SIG-M5 treated with dmso at 0.1 percent for 504 hours (cell line): ENCODE data around the gene TAL2.

Experiments used
- DNase-seq: peaks from one replicate; lab custom pipeline; 2025; ENCODE audit not compliant: unreplicated experiment; lab: John Stamatoyannopoulos, UW

The TAL2 gene

DNA sequence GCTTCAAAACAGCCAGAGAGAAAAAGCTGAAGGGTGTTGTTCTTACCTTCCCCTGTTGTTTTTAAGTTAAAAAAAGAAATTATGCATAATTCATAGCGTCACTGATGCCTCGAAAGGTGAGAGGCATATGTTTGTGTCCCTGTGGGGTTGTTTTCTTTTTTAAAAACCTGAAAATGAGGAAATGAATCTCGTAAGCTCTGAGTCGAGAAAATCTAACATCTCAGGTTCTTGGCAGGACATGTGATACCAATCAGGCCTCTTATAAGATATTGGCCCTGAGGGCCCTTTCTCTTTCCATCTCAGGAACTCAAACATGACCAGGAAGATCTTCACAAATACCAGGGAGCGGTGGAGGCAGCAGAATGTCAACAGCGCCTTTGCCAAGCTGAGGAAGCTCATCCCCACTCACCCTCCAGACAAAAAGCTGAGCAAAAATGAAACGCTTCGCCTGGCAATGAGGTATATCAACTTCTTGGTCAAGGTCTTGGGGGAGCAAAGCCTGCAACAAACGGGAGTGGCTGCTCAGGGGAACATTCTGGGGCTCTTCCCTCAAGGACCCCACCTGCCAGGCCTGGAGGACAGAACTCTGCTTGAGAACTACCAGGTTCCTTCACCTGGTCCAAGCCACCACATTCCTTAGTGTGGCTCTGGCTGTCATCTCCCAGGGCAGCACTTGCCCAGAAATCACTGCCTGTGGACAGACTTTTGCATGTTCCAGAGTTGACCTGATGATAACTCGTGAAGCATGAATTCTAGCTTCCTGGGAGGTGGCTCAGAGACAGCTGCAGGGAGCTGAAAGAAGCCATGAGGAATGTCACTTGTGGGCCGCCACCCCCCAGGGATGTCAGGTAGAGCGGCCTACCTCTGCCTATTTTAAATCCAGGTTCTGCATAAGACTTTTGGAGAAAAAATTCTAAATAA is at the start of gene TAL2:
Gene TAL2, plus strand, starts transcription at position 274 of the 921 bp plus-strand sequence. Its CDS starts 40 bp downstream, at position 314.
- DNase-seq = no peak

DNA sequence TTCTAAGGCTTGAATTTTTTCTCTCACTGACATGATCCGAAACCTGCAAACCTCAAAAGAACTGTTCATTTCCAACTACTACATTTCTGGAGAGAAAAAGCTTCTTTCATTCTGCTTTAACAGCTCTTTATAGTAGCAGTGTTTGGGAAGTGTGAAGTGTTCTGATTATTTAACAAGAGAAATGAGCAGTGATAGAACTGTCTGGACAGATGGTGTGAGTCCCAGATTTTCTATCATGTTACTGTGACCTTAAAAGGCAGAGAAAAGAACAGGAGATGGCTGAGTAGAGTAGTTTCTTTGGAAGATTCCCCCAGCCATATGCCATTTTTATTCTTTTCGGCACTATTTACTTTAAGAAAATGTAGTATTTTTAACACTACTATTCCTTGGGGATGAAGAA is 41.3 kb upstream of the TAL2 start:
- no peak for DNase-seq

DNA sequence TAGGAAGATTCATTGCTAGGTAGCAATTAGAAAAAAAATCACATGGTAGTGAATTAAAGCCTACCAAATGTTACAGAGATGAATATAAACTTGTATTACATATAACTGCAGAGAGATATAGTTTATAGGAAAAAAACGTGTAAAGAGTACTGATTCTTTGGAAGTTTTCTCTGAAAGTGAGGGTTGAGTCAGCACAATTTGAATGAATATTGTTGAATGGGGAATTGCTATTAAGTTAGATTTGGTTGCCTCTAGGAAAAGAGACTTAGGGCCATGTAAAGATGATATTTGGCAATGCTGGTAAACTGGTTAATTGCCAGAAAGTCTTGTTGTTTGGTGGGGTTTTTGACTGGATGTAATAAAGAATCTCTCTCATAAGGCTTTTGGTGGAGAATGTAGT is 37.2 kb upstream of the TAL2 start:
- DNase-seq = no peak

DNA sequence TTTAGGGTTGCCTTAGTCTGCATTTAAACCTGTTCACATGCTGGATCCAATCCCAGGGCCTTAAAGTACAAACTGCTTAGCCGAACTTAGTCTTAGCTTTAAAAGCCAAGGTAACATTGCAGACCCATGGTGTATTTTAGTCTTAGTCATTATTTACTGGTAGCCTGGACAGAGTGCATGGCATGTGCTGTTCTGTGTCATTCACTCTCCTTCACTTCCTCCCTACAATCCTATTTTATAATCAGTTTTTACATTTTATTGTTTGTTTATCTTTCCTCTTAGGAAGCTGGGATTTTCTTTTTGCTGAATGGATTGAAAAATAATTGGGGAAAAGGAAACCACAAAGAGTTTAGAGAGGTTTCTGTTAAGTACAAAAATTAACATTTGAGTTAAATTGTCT is 29.4 kb upstream of the TAL2 start:
- DNase-seq = no peak

DNA sequence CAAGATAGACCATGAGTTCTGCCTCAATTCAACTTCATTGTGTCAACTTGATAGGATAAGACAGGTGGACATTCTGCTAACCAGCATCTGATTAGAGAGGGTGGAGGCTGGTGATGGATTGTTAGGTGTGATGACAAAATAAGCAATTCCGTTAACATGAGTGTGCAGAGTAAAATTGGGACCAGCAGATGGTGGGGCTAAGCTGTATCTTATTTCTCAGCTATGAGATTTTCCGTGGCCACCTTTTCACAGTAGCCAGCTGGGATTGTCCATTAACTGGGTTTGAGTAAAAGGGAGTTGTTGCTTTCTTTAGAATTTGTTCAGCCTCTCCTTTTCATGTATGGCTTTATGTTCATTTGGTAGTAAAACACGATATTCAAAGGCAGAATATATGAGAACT is 28.8 kb upstream of the TAL2 start:
- no peak for DNase-seq

DNA sequence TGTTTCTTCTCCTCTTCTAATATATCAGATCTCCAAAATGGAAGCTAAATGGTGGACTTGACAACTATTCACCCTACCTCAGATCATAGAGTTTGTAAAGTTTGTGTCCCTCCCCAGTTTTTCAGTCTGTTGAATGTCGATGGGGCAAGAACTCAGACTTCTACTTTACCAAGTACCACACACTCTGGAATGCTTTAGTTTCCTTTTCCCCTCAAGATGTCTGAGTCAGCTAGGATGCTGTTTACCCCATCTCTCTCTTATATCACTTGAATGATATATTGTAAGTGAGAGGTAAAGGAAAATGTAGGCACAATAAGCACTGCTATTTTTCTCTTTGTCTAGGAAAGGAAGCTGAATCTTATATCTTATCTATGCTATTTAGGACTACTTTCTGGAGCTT is 25.9 kb upstream of the TAL2 start:
- no peak for DNase-seq

DNA sequence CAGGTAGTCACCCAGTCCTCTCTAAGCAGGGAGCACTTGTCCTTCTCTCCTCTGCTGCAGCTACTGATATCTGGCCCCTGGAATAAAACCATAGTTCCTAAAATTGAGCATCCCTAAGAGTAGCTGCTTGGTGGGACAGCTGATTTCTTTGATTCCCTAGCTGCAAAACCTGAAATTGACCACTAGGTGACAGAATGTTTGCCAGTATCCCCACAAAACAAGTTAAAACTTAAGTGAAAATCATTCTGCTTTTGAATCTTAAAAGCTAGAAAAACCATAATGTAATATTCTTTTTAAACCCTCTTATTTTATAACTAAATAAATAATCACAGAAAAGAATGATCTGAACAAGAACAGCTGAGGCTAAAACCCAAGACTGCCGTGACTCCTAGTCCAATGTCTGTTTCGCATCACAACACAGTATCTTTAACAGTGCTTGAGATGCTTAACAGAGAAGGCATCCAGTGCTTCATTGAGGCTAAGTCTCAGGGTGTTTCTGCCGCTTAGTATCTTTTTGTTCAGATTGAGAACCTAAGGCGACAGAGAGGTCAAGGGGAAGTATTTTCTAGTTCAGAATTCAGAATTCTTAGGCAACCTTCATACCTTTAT is 24.4 kb upstream of the TAL2 start:
- DNase-seq = no peak

DNA sequence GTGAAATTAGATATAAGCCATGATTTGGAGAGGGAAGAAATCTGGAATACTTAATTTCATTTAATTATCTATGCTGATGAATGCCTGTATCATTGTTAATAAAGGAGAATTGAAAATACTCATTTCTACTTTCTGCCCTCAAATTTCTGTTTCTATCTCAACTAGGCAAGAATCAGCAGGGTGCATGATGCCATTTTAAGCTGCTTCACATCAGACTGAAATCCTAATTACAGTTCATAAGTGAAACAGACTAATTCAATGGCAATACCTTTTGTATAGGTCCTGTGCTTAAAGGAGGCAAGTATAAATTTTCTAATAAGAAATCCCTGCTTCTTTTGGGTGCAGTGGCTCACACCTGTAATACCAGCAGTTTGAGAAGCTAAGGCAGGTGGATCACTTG is 22.3 kb upstream of the TAL2 start:
- DNase-seq = no peak

DNA sequence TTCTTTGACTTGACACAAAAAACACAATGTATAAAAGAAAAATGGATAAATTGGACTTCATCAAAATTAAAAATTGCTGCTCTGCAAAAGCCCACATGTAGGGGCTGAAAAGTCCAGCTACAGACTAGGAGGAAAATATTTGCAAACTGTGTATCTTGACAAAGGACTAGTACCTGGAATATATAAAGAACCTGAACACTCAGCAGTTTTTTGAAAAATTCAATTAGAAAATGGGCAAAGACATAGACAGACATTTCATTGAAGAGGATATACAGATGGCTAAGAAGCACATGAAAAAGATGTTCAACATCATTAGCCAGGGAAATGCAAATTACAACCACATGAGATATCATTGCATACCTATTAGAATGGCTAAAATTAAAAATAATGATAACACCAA is 18.5 kb upstream of the TAL2 start:
- DNase-seq = no peak

DNA sequence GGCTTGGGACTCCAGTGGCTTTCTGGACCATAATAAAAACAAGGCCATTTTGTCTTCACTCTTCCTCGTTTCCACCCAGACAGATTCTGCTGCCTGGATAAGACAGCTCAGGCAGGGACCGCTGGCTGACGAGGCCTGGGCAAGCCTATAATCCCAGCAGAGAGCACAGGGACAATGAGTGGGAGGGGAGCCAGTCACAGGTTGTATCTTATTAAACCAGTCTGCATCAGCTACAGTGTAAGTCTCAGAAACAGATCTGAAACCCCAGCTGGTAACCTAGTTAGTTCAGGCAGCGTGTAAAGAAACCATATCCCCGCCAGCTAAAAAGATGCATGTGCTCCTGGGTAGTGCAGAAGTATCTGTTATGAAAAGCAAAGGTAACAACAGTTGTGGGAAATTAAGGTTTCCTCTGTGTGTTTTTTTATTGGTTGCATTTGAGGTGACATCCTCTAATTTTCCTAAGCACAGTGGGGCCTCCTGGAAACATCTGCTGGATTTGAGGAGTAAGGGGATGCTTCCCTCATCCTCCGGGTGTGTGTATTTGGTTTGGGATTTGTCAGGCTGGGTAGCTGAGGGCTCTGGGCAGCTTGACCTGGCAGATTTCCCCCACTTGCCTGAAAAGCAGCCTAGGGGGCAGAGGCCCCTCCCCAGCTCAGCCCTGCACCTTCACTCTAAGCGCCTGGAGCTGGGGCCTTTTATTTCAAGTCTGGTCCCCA is 15.2 kb upstream of the TAL2 start:
- DNase-seq = no peak

DNA sequence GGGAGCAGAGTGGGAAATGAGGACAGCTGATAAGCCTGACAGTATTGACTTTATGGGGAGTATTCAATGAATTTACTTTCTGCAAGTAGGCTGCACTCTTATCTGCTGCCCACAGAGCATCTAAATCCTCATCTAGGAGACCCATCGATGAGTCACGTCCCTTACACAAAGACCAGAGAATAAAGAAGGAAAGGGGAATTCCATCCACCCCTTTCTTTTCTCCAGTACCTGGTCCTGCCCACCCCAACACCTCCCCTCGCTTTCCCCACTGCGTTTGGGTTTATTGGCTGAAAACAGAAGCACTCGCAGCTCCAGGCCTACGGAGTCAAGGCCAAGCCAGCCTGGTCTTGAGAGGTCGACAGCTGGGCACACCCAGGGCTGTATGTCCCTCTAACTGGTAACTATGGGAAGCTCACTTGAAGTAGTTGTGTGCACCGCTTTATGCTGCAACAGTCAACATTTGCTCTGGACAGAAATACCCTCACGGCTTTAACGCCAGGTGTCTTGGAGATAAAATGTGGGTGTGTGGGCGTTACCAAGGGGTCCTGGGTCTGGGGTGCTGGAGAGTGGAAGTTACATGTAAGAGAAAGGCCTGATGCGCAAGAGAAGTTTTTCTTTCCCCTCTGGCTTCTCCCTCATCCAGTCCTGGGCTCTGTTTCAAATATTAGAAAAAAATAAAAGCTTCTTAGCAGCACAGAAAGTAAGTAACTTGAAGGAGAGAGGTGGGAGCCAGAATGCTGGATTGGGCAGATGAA is 14.5 kb upstream of the TAL2 start:
- no peak for DNase-seq

DNA sequence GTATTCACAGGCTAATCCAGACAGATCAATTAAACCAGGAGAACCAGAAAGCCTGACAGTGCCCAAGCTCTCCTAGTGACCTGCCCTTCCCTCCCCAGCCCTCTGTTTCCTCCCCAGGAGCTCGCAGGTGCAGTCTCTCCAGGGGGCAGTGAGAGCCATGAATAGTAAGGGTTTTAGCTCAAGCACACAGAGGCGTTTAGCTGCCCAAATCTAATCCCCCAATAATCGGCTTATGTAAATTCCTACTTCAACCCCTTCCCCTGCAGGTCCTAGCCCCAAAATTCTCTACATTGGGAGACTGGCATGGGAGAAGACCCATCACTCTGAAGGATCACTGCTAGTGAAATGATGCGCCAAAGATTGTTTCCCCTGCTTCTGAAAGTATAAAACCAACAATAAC is 10.5 kb upstream of the TAL2 start:
- DNase-seq = no peak

DNA sequence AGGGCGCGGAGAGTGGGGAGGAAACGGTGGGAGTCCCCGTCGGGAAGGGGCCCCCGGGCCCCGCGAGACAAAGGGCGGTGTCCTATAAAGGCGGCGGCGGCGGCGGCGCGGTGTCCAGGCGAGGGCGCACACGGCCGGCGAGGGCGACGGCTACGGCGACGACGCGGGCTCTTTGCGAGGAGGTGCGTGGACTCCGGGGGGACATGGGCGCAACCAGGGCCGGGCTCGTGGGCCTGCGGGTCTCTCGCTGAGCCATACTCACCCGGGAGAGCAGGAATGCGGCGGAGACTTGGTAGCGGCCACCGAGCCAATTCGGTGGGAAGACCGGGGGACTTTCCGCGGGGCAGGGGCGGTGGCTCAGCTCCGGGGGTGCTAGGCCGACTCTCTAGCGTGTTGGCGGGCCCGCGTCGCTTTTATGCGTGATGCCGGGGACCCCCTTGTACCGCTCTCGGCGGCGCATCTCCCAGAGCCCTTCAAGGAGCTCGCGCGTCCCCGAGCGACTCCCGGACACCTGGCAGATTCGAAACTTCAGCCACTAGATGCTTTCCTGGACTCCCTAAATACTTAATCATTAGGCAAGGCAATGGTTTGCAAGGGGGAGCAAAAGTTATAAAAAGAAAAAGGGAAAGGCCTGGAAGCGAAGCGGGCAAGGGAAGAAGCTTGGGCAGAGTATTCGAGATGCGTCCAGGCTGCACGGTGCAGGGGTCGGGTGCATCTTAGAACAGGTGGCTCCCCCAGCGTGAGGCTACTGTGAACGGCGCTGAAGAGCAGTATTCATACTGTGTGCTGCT is 5.9 kb upstream of the TAL2 start:
- no peak for DNase-seq

DNA sequence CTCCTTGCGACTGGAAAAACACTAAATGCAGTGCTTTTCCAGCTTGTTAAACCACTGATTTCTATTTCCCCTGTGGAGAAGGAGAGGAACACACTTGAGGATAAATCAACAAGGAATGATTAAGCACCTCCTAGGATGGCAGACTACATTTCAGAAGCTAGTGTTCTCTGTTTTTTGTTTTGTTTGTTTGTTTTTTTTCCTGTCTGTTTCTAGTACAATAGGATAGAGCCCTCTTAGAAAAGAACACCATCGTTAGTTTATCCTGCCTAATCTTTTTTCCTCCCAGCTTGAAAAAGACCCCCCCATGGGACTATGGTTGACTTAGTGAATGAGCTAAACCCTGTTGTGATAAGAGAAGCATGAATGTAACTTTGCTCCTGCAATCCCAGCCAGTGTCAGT is 3.9 kb upstream of the TAL2 start:
- no peak for DNase-seq

DNA sequence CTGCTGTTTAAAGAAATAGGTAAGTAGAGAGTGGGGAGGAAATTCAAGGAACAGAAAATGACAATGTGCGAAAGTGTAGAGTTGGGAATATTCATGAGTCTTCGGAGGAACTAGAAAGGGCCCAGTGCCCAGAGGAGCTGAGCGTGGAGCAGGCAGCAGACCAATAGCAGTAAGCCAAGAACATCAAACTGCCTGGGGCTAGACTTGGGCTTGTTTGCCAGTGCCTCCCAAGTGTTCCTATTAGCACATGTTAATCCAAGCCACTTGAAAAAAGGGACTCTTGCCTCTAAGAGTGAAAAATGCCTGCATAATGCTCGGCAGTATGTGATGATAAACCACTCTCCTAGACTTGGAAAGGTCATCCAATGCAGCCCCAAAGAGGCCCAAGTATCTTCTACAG is 1.2 kb upstream of the TAL2 start:
- DNase-seq = no peak

DNA sequence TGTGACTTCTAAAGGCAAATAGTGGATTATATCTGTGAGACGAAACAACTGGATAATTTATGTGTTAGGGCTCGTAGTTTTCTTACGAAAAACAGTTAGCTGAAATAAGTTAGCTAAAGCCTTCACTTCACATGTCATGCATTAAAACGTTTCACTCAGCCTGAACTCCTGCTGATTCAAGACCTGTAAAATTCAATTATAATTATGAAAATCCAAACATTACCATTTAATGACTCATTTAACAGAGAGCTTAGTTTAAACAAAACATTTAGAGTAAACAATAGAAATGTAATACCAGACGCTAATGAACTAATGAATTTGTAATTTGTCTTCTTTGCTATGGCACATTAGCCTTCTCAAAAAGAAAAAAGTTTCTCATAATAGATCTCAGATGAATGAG is 1.7 kb downstream of the TAL2 start:
- no peak for DNase-seq

DNA sequence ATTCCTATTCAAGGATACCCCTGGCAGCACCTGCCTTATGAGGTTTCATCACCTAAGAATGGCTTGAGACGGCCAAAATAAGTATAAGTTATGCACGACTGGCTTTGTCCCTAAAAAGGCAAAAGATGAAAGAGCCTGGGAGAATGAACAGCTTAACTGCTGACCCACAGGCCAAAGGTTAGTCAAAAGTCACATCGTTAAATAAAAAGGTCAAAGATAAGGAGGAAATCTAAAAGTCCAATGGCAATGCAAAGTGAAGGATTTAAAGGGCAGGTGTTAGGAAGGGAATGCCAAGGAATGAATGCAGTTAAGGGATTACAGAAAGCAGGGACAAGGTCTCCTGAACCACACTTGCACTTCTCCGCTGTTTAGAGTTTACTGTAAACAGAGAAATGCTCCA is 5.6 kb downstream of the TAL2 start:
- DNase-seq = no peak

DNA sequence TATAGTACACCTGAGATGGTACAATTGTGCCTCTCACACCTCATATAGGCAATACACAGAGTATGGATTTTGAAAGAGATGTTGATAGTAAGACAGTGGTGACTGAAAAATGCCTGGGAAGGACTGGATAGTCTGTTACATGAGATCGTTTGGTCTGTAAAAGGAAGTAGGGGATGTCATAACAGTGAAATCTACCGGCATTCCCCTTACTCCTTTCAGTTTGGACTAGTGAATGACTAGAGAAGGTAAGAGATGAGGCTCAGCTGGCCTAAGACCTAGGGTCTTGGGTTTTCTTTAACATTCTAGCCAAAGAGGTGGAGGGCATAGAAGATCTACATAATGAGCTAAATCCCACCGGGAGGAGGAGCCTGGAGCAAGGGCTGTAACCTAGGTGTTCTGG is 8.1 kb downstream of the TAL2 start:
- DNase-seq = peak; percentile 11

DNA sequence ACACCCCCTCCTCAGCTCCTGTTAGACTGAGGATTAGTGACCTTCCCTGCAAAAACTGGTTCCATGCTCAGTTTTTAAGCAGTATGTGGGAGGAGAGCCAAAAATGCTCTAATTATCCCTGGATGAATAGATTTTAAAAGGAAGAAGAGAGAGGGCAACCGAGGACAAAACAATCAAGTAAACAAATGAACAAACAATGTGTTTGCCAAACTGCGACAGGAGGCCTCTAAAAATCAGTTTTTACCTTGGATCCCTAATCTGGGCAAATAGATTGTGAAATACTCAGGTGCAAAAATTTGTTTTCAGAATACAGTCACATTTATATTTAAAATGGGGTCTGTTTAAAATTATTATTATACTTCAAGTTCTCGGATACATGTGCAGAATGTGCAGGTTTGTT is 8.5 kb downstream of the TAL2 start:
- no peak for DNase-seq

DNA sequence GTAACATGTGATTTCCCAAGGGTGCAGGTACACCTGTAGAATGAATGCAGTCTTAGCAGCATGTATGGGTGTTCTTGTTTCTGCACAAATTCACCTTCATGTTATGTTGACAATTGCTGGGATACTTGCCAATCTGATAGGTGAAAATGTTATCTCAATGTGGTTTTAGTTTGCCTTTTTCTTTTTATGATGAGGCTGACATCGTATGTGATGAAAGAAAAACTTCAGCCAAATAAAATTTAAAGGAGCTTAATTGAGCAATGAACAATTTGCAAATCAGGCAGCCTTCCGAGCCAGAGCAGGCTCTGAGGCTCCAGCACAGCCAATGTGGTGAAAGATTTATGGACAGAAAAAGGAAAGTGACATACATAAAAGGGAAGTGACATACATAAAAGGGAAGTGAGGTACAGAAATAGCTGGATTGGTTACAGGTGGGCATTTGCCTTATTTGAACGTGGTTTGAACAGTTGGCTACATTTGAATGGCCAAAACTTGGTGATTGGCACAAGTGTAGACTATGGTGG is 10.5 kb downstream of the TAL2 start:
- peak; percentile 85 for DNase-seq
